HEK293 (cell line): ENCODE results near the gene RTKN.

ENCODE experiments used
- BCL11B ChIP-seq: fragments of 450-650 bp; formaldehyde crosslinking; IDR thresholded peaks from 2 replicates; pipeline ENCODE4 v1.5.1; 2016; ENCODE audit warnings: low read depth, missing biosample characterization, missing genetic modification characterization
- GLIS1 ChIP-seq: fragments of 450-650 bp; formaldehyde crosslinking; IDR thresholded peaks from 2 replicates; pipeline ENCODE4 v1.5.1; 2016; ENCODE audit warnings: missing biosample characterization, missing genetic modification characterization
- HOXA7 ChIP-seq: sonication (generic); formaldehyde crosslinking; IDR thresholded peaks from 2 replicates; pipeline ENCODE4 v1.8.1; 2022; ENCODE audit warnings: missing genetic modification reagents, borderline replicate concordance
- HOXC10 ChIP-seq: sonication (generic); formaldehyde crosslinking; IDR thresholded peaks from 2 replicates; pipeline ENCODE4 v1.8.1; 2023; ENCODE audit warnings: mild to moderate bottlenecking, missing genetic modification reagents
- KLF9 ChIP-seq: fragments of 450-650 bp; formaldehyde crosslinking; IDR thresholded peaks from 2 replicates; pipeline ENCODE4 v1.5.1; 2016; ENCODE audit warnings: missing biosample characterization, missing genetic modification characterization, low read depth
- MEIS1 ChIP-seq: sonication (generic); formaldehyde crosslinking; IDR thresholded peaks from 2 replicates; pipeline ENCODE4 v1.8.1; 2022; ENCODE audit warnings: missing genetic modification reagents, mild to moderate bottlenecking, borderline replicate concordance
- OSR2 ChIP-seq: fragments of 450-650 bp; formaldehyde crosslinking; IDR thresholded peaks from 2 replicates; pipeline ENCODE4 v1.5.1; 2016; ENCODE audit warnings: missing biosample characterization, missing genetic modification characterization
- PRDM1 ChIP-seq: fragments of 450-650 bp; formaldehyde crosslinking; IDR thresholded peaks from 2 replicates; pipeline ENCODE4; 2016; ENCODE audit warnings: missing biosample characterization, missing genetic modification characterization
- PRDM10 ChIP-seq: fragments of 450-650 bp; formaldehyde crosslinking; IDR thresholded peaks from 2 replicates; pipeline ENCODE4 v1.5.1; 2016; ENCODE audit warnings: missing biosample characterization, missing genetic modification characterization
- SALL2 ChIP-seq: fragments of 450-650 bp; formaldehyde crosslinking; IDR thresholded peaks from 2 replicates; pipeline ENCODE4 v1.5.0; 2017; ENCODE audit warnings: missing biosample characterization, mild to moderate bottlenecking, missing genetic modification characterization, borderline replicate concordance
- SCRT1 ChIP-seq: fragments of 450-650 bp; formaldehyde crosslinking; IDR thresholded peaks from 2 replicates; pipeline ENCODE4 v1.5.1; 2016; ENCODE audit warnings: missing biosample characterization, missing genetic modification characterization, borderline replicate concordance
- SCRT2 ChIP-seq: fragments of 450-650 bp; formaldehyde crosslinking; IDR thresholded peaks from 2 replicates; pipeline ENCODE4 v1.5.1; 2016; ENCODE audit warnings: missing biosample characterization, missing genetic modification characterization
- SP7 ChIP-seq: fragments of 450-650 bp; formaldehyde crosslinking; IDR thresholded peaks from 2 replicates; pipeline ENCODE4 v1.5.1; 2016; ENCODE audit warnings: missing biosample characterization, missing genetic modification characterization
- WT1 ChIP-seq: fragments of 450-650 bp; formaldehyde crosslinking; IDR thresholded peaks from 2 replicates; pipeline ENCODE4 v1.5.1; 2016; ENCODE audit warnings: missing biosample characterization, missing genetic modification characterization
- YY1 ChIP-seq: fragments of 450-650 bp; formaldehyde crosslinking; IDR thresholded peaks from 2 replicates; pipeline ENCODE4 v1.5.1; 2018; ENCODE audit warnings: missing biosample characterization, missing genetic modification characterization
- ZBTB20 ChIP-seq: fragments of 450-650 bp; formaldehyde crosslinking; IDR thresholded peaks from 2 replicates; pipeline ENCODE4 v1.5.1; 2016; ENCODE audit warnings: missing biosample characterization, missing genetic modification characterization
- ZBTB26 ChIP-seq: fragments of 450-650 bp; formaldehyde crosslinking; optimal IDR thresholded peaks from 2 replicates; pipeline ENCODE3; 2016; ENCODE audit warnings: missing biosample characterization, mild to moderate bottlenecking, missing genetic modification characterization
- ZBTB44 ChIP-seq: fragments of 450-650 bp; IDR thresholded peaks from 2 replicates; pipeline ENCODE4 v1.5.1; 2018; ENCODE audit warnings: missing biosample characterization, mild to moderate bottlenecking, missing genetic modification characterization
- ZBTB48 ChIP-seq: fragments of 450-650 bp; formaldehyde crosslinking; IDR thresholded peaks from 2 replicates; pipeline ENCODE4 v1.5.1; 2016; ENCODE audit warnings: missing biosample characterization, missing genetic modification characterization
- ZFP37 ChIP-seq: fragments of 450-650 bp; formaldehyde crosslinking; IDR thresholded peaks from 2 replicates; pipeline ENCODE4 v1.5.1; 2016; ENCODE audit warnings: missing biosample characterization, missing genetic modification characterization
- ZNF2 ChIP-seq: fragments of 450-650 bp; formaldehyde crosslinking; IDR thresholded peaks from 2 replicates; pipeline ENCODE4 v1.5.1; 2016; ENCODE audit warnings: missing biosample characterization, missing genetic modification characterization
- ZNF24 ChIP-seq: fragments of 450-650 bp; formaldehyde crosslinking; IDR thresholded peaks from 2 replicates; pipeline ENCODE4 v1.5.1; 2016; ENCODE audit warnings: missing biosample characterization, missing genetic modification characterization
- ZNF660 ChIP-seq: fragments of 450-650 bp; IDR thresholded peaks from 2 replicates; pipeline ENCODE4 v1.5.1; 2018; ENCODE audit warnings: missing biosample characterization, mild to moderate bottlenecking, missing genetic modification characterization
- ZNF777 ChIP-seq: fragments of 450-650 bp; formaldehyde crosslinking; IDR thresholded peaks from 2 replicates; pipeline ENCODE4 v1.5.1; 2017; ENCODE audit warnings: missing biosample characterization, missing genetic modification characterization, borderline replicate concordance
- ZSCAN30 ChIP-seq: fragments of 450-650 bp; IDR thresholded peaks from 2 replicates; pipeline ENCODE4 v1.5.1; 2018; ENCODE audit warnings: missing biosample characterization, mild to moderate bottlenecking, missing genetic modification characterization, moderate library complexity
- ZXDB ChIP-seq: fragments of 450-650 bp; formaldehyde crosslinking; IDR thresholded peaks from 2 replicates; pipeline ENCODE4 v1.5.1; 2016; ENCODE audit warnings: missing biosample characterization, missing genetic modification characterization
- TF ChIP-seq, protein P1 (sequence below): fragments of 450-650 bp; formaldehyde crosslinking; conservative IDR thresholded peaks from 2 replicates; pipeline ENCODE4 v1.5.1; 2016; ENCODE audit warnings: low read depth, missing biosample characterization, missing genetic modification characterization

Gene RTKN

GRCh38 chr2:74472086-74472944 is 30.6 kb upstream of the RTKN start, which contains the start of gene MRPL53 (continued):
- TF ChIP-seq ZBTB26 (tag by site-specific recombination) (peak; percentile 70), PRDM10 (tag by site-specific recombination) (peak; percentile 72), SCRT1 (tag by site-specific recombination) (peak; percentile 16; the same call in 1 of the 2 replicates), ZNF777 (tag by site-specific recombination) (0 out of 2 replicates have a peak, but pooled peaks have one; percentile 41), HOXC10 (0 out of 2 replicates have a peak, but pooled peaks have one; percentile 59), SCRT2 (peak; percentile 77; the same call in 1 of the 2 replicates), KLF9 (tag by site-specific recombination) (peak; percentile 13; the same call in 1 of the 2 replicates), ZBTB44 (tag by site-specific recombination) (peak; percentile 3; the same call in 1 of the 2 replicates), ZXDB (peak; percentile 74), ZFP37 (tag by site-specific recombination) (peak; percentile 88), ZNF2 (tag by site-specific recombination) (peak; percentile 91), GLIS1 (tag by site-specific recombination) (0 out of 2 replicates have a peak, but pooled peaks have one; percentile 8), SP7 (peak; percentile 45; the same call in 1 of the 2 replicates), ZNF24 (tag by site-specific recombination) (peak; percentile 45; the same call in 1 of the 2 replicates), HOXA7 (CRISPR knock-in tag) (peak; percentile 86; the same call in 1 of the 2 replicates), YY1 (tag by site-specific recombination) (peak; percentile 93), OSR2 (tag by site-specific recombination) (0 out of 2 replicates have a peak, but pooled peaks have one; percentile 13), ZNF660 (tag by site-specific recombination) (peak; percentile 54; the same call in 1 of the 2 replicates), MEIS1 (CRISPR knock-in tag) (peak; percentile 59; the same call in 1 of the 2 replicates), ZSCAN30 (tag by site-specific recombination) (peak; percentile 95), WT1 (tag by site-specific recombination) (0 out of 2 replicates have a peak, but pooled peaks have one; percentile 25), ZBTB48 (tag by site-specific recombination) (peak; percentile 50; the same call in 1 of the 2 replicates), ZBTB20 (tag by site-specific recombination) (peak; percentile 40), SALL2 (tag by site-specific recombination) (no peak), BCL11B (tag by site-specific recombination) (no peak), PRDM1 (tag by site-specific recombination) (no peak)
- TF ChIP-seq, protein P1, sequence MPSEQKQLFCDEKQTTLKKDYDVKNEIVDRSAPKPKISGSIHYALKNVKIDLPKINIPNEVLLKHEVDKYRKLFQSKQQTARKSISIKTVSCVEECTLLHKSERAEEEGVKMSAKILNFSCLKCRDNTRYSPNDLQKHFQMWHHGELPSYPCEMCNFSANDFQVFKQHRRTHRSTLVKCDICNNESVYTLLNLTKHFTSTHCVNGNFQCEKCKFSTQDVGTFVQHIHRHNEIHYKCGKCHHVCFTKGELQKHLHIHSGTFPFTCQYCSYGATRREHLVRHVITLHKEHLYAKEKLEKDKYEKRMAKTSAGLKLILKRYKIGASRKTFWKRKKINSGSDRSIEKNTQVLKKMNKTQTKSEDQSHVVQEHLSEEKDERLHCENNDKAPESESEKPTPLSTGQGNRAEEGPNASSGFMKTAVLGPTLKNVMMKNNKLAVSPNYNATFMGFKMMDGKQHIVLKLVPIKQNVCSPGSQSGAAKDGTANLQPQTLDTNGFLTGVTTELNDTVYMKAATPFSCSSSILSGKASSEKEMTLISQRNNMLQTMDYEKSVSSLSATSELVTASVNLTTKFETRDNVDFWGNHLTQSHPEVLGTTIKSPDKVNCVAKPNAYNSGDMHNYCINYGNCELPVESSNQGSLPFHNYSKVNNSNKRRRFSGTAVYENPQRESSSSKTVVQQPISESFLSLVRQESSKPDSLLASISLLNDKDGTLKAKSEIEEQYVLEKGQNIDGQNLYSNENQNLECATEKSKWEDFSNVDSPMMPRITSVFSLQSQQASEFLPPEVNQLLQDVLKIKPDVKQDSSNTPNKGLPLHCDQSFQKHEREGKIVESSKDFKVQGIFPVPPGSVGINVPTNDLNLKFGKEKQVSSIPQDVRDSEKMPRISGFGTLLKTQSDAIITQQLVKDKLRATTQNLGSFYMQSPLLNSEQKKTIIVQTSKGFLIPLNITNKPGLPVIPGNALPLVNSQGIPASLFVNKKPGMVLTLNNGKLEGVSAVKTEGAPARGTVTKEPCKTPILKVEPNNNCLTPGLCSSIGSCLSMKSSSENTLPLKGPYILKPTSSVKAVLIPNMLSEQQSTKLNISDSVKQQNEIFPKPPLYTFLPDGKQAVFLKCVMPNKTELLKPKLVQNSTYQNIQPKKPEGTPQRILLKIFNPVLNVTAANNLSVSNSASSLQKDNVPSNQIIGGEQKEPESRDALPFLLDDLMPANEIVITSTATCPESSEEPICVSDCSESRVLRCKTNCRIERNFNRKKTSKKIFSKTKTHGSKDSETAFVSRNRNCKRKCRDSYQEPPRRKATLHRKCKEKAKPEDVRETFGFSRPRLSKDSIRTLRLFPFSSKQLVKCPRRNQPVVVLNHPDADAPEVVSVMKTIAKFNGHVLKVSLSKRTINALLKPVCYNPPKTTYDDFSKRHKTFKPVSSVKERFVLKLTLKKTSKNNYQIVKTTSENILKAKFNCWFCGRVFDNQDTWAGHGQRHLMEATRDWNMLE (tag by site-specific recombination) = peak; percentile 99
